NOMO-1 (cell line): ENCODE results near the gene SLC15A3.

Experiments used
- DNase-seq, 2 experiments: peaks; one replicate each; lab custom pipeline; 2025; ENCODE audit not compliant: unreplicated experiment in 2 of 2; lab: John Stamatoyannopoulos, UW

The SLC15A3 gene

GRCh38 chr11:60951904-60952741, at the start of gene SLC15A3:
Gene SLC15A3, minus strand, starts transcription at chr11:60952176. Its CDS starts 625 bp downstream, at chr11:60951551.
- peak; percentile 92 to 96 for DNase-seq

DNA sequence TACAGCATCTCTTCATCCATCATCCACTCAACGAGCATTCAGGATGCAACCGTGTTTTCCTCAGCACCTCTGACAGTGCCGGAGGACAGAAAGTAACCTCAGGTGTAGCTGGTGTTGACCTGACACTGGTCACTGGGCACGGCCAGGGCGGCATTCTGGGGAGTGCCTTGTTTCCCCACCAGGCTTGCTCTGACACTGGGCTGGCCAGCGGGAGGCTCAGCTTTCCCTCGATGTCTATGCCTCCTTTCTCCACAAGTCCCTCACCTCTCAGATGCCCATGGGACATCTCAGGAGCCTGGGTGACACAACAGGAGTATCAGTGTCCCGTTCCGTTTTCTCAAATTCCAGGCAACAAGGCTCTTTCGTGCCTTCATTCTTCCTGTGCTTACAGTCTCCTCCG, 48.5 kb upstream of the SLC15A3 start:
- DNase-seq = no peak

- DNase-seq = no peak
Observed at GRCh38 chr11:60996381-60997138, 44.6 kb upstream of the SLC15A3 start.

GRCh38 chr11:60995798-60996197, 43.8 kb upstream of the SLC15A3 start:
- no peak for DNase-seq

GRCh38 chr11:60994541-60995080, 42.6 kb upstream of the SLC15A3 start:
- no peak for DNase-seq

DNA sequence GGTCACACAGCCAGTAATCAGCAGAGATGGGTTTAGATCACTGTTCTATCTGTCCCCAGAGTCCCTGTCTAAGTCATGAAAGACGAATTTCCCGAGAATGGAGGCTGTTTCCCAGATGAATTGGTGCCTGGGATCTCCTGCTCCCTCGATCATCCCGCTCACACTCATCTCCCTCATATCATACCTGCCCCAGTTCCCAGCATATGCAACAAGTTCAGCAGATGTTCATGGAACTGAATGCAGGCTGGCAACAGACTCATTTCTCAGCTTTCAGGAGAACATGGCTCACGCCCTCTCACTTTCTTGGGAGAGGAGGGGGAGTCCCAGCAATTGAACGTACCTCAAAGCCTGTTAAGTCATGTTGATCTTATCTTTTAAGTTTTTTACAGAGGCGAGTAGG, 41.6 kb upstream of the SLC15A3 start:
- DNase-seq = no peak

- no peak for DNase-seq
Observed at GRCh38 chr11:60992842-60993409, 41.0 kb upstream of the SLC15A3 start.

GRCh38 chr11:60991457-60991856, 39.5 kb upstream of the SLC15A3 start:
- DNase-seq = no peak

GRCh38 chr11:60989093-60989650, 37.2 kb upstream of the SLC15A3 start:
- no peak for DNase-seq

DNA sequence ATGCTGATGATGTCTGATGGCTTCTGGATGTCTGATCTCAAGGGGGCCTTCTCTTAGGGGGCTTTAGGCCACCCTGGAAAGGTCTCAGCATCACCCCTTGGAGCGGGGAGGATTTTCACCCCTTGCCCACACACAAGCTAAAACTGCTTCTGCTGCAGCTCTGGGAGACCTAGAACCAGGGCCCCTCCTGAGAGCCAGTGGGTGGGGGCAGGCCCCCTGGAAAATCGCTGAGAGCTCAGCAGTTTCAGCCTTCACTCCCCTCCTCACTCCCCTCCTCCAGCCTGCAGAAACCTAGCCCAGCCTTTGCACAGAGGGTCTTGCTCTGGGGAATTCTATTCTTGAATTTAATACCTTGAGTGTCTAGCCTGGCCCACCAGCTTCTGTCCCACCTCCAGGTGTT, 36.7 kb upstream of the SLC15A3 start:
- no peak for DNase-seq

GRCh38 chr11:60987577-60988277, 35.8 kb upstream of the SLC15A3 start:
- no peak for DNase-seq

GRCh38 chr11:60985991-60986915, 34.3 kb upstream of the SLC15A3 start:
- DNase-seq = peak in 1 of 2 experiments; percentile 4

GRCh38 chr11:60985501-60985900, 33.5 kb upstream of the SLC15A3 start:
- no peak for DNase-seq

DNA sequence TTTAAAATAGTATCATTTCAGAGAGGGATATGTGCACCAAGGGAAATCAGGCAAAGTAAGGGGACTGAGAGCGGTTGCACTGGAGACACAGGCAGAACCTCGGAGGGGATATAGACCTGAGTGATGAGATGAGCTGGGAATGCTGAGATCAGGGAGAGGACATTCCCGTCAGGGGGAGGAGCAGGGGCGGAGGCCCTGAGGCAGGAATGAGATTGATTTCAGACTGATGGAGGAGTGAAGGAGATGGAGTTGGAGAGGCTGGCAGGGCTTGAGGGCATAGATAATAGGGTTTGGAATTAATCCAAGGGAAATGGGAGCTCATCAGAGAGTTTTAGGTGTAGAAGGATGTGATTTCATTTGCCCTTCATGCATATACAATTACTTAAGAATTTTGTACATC, 32.7 kb upstream of the SLC15A3 start:
- DNase-seq = no peak

DNA sequence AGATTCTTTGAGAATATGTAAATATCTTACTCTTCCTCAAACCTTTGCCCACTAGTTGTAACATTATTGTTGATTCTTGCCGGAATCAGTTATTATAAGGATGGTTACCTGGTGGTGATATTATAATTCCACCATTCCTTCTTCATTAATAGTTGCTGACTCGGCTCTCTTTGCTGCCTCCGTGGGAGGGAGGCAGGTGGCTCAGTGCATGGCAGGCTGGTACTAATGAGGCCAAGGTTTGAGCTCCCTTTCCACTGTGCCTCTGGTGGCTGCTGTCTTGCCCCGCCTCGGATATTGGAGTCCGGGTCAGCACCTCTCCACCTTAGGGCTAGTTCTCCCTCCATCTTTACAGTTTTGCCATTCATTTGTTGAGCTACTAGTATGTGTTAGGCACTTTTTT, 32.2 kb upstream of the SLC15A3 start:
- DNase-seq = no peak

DNA sequence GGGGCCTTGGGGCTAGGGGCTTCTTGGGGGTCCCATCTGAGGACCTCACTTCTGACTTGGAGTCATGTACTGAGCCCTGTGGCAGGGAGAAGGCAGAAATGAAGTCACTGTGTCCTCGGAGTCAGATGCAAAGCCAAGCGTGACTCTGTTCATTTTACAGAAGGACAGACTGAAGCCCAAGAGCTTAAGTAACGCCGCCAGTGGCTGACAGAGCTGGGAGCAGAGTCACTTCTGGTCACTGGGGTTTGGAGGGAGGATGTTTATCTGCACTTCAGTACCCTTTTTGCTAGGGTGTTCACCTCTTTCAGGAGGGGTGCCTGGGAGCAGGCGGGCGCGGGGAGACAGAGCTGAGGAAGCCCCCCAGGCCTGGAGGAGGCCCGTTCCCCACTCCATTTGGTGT, 30.2 kb upstream of the SLC15A3 start:
- DNase-seq = no peak

DNA sequence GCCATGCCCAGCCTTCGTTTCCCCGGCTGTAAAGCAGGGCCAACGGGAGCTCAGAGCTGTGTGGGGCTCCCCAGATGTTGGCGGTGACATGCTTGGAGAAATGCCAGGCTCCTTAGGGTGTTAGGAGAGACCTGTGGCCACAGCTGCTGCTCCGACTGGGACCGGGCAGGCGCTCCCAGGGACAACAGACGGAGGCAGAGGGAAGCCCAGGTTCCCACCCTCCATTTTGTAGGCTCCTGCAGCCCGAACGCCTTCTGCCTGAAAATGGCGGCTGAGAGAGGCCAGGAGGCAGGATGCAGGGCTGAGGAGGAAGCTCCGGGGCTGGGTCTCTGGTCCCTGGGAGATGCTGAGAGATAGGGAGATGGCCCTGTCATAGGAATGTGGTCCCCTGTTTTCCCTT, 29.5 kb upstream of the SLC15A3 start:
- no peak for DNase-seq

DNA sequence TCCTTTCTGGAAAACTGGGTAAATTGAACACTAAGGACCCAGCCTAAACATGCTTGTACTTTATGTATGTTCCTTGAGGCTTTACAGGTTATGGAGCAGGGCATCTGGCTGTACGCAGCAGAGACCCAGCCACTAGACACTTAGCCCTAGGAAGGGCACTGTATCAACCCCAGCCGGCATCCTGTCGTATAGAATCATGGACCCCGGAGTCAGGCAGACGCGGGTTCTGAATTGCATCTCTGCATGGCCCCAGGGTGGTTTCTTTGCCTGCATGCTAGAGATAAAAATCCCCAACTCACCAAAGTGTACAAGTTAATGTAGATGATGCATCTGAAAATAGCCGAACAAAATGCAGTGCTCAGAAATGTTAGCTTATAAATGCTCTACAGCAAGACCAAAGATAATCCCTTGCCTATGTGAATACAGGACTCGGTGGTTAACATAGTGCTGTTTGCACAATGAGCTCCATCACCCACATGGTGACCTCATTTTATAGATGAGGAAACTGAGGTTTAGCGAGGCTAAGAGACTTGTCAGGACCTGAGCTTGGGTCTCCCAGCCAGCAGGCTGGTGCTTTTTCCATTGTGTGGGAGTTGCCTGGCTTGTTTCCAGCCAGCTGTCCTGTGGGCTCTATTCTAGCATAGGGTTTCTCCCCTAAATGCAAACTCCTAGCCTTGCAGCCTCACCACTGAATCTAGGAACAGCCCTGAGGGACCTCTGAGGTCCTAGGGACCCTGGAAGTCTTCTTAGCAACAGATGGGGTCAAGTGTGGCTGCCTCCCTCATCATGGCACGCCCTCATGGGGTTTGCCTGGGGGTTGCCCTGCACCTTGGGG, 26.8 kb upstream of the SLC15A3 start:
- no peak for DNase-seq

GRCh38 chr11:60977836-60978235, 25.9 kb upstream of the SLC15A3 start:
- no peak for DNase-seq
